D721Med (cell line): ENCODE data around the gene CDH4.

Experiments used
- DNase-seq: peaks from one replicate; pipeline ENCODE4 v3.0.0; 2011; ENCODE audit warnings: low spot score; ENCODE audit not compliant: insufficient read length
- FAIRE-seq: peaks from 2 replicates; lab custom pipeline; 2011; peaks lifted over from hg19 to GRCh38; lab: Jason Lieb, UNC
- TF ChIP-seq, protein P1 (sequence below): IDR thresholded peaks from 2 replicates; pipeline ENCODE4 v1.5.1; 2012; ENCODE audit warnings: mild to moderate bottlenecking, control low read depth; ENCODE audit not compliant: insufficient read depth; ENCODE audit errors: missing control alignments

CDH4 gene

DNA sequence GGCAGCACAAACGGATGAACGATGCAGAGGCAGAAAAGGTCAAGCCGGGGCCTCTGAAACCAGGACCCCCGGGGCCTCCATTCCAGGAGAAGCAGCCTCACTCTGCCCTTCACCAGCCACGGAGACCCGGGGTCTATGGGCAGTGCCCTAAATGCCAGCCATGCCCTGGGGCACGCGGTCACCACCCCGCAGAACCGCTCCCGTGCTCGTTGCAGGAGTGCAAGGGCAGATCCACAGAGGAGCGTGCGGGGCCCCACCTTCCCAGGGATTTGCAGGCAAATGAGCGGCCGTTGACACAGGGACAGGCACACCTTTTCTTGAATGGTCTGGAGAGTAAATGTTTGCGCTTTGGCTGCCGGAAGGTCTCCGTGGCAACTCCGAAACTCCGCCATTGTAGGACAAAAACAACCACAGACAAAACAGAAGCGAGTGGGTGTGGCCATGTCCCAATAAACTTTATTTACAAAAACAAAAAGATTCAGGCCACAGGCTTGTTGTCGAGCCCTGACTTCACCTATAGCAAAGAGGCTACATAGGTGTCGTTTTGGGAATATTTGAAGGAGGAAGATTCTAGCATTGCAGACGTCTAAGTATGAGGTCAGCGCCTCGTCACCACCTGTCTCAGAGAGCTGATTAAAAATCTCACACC lies 650.3 kb downstream of the CDH4 start:
- FAIRE-seq (no peak), DNase-seq (no peak)
- TF ChIP-seq, protein P1, sequence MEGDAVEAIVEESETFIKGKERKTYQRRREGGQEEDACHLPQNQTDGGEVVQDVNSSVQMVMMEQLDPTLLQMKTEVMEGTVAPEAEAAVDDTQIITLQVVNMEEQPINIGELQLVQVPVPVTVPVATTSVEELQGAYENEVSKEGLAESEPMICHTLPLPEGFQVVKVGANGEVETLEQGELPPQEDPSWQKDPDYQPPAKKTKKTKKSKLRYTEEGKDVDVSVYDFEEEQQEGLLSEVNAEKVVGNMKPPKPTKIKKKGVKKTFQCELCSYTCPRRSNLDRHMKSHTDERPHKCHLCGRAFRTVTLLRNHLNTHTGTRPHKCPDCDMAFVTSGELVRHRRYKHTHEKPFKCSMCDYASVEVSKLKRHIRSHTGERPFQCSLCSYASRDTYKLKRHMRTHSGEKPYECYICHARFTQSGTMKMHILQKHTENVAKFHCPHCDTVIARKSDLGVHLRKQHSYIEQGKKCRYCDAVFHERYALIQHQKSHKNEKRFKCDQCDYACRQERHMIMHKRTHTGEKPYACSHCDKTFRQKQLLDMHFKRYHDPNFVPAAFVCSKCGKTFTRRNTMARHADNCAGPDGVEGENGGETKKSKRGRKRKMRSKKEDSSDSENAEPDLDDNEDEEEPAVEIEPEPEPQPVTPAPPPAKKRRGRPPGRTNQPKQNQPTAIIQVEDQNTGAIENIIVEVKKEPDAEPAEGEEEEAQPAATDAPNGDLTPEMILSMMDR: no peak

DNA sequence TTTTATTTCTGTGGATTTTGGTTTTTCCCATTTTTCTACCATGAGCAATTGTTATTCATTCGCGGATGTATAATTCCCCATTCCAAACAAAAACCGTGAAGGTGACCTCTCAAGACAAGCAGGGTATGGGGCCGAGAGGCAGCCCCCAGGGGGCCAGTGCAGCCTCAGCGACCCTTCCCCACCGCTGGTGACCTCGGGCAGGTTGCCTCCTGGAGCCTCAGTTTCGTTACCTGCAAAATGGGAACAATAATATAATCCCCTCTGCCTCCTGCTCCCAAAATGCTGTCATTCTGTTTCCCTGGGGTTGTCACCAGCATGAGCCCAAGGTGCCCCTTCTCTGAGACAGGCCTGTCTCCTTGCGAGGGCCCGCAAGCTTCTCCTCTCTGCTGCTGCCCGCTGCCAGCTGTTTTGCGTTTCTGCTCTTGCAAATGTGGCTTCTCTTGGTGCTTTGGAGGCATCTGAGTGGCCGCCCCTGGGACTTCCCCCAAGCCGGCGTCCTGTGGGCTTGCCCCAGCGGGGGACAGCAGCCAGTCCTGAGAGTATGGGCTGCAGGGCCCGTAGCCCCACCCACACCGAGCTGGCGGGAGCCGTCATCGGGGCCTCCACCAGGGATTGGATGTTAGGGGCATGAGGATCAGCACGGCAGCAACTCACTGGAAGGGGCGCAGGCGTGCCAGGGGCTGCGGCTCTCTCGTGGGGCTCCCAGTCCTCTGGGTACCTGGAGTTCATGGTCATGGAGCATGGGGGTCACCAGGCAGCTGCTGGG lies 651.7 kb downstream of the CDH4 start:
- FAIRE-seq: no peak
- no peak for DNase-seq
- TF ChIP-seq, protein P1: no peak

DNA sequence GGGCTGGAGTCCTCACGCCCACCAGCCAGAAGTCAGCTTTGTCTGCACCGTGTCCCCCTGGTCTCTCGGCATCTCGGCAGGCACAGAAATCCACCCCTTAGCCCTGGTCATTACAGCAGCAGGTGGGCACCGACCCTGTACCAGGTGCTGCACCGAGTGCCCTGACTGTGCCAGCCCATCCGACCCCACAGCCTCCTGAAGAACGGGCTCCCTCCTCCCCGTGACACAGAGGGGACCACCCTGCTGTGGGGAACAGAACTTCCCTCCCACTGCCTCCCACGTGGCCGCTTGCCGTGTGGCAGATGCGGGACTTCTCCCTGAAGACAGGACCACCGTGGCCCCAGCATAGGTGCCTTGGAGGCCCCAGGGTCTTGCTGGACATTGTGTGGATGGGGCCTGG lies 652.4 kb downstream of the CDH4 start:
- FAIRE-seq (no peak), DNase-seq (no peak)
- TF ChIP-seq, protein P1: no peak

DNA sequence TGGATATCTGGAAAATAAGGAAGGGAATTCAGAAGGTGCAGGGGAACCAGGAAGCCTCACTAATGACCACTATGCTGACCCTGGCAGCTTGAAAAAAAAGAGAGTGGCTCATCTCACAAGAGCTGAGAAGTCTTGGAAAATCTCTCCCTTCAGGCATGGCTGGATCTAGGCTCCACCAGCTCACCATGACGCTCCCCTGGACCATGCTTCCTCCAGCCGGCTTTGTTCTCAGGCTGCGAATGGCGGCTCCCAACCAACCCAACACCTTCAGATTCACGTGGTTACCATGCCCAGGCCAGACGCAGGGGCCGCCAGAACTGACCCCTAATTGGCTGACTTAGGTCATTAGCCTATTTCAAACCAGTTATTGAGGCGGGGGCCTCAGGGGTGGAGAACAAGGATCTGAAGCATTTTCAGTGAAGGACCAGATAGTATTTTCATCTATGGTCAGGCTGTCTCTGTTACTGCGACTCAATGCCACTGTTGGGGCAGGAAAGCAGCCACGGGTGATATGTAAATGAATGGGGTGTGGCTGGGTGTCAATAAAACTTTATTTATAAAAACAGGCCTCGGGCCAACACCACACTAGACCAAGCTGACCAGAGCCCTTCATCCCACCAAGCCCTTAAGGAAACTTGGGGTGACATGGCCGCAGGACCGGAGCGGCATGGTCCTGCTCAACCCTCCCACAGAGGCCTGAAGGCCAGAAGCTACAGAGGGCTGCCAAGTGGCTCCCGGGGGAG lies 653.9 kb downstream of the CDH4 start:
- DNase-seq: no peak
- TF ChIP-seq, protein P1: no peak
- no peak for FAIRE-seq

DNA sequence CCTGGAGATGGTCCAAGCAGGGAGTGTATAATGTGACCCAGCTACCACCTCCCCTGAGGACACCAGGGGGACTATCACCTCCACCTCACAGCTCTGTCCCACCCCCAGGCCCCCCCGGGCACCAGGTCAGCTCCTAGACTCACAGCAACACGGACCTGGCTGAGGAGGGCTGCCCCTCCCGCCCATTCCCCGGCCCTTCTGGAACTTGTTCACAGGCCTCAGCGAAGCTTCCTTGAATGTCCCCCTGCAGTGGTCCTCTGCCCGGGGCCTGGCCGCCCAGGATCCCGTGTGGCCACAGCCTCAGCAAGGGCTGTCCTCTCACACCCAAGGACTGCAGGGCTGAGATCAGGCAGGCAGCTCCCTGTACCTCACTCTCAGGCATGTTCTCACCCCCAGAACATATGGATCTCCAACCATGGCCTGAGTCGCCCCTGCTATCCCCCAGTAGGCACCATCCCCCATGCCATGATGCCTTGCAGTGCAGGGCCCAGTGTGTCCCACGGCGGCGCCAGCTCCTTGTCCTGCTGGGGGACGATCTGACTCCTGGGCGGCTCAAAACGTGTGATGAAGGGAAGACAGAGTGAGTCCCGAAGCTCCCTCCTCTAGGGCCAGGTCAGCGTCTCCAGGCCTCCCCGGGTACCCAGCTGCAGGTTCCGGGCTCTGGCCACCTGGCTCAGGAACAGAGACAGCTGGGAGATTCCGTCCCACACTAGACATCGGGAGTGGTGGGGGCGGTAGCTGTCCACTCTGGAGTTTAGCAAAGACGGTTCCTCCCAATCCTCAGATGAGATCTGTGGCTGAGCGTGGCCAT lies 655.2 kb downstream of the CDH4 start:
- FAIRE-seq (no peak), DNase-seq (no peak)
- TF ChIP-seq, protein P1: no peak

DNA sequence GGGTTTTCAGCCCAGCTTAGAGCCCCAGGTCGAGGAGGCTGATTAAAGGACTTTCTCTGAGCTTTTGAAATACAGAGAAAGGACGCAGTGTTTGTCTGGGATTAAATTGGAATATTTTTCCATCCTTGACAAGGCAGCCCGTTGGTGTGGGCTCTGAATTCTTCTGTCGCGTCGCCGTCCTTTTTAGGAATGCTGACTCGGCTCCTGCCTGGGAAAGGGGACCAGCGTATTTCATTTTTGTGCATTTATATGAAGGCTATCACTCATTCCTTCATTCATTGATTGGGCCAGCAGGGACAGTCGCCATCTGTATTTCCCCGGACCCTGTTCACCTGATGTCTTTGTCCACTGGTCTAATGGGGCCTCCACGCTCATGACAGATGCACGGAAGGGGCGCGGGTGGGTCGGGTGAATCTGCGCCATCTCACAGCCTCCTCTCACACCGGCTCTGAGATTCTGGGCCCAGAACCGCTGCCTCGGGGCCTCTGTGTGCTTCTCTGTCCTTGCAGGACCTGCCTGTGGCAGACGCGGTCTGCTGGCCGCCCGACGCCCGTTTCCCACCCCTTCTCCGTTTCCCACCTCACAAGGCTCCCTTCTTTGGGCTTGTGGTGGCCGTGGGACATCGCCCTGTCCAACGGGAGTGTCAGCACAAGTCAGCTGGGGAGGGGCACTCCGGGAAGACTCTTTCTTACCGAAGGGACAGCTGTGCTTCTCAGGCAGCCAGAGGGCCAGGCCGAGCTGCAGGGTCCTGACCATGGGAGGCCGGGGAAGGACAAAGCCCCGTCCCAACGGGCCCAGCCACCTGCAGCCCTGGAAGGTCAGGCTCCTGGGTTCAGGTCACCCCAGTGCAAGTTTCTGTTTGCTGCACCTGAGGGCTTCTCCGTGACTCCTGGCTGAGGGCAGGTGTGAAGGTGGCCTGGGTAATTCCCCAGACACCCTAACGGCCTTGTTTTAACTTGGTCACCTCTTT lies 656.3 kb downstream of the CDH4 start:
- TF ChIP-seq, protein P1: no peak
- no peak for DNase-seq
- no peak for FAIRE-seq
